ENCODE data around the gene CHFR.
"Not testable (repeated sequence)": the region's sequence is repeated elsewhere in the genome, so short reads cannot be mapped to it uniquely, and the experiment has no call there.

CHFR gene

GRCh38 chr12:132850291-132850690 is 37.1 kb downstream of the CHFR start:
- TF ChIP-seq CTCF (IDR thresholded peaks at IDR 0.05; ENCODE audit: borderline replicate concordance, insufficient read depth, low read depth, low read length) = no peak
- no peak overlapping the region for H3K4me3 ChIP-seq (ENCODE audit: low read depth, low read length)

- TF ChIP-seq CTCF (IDR thresholded peaks at IDR 0.05; ENCODE audit: borderline replicate concordance, insufficient read depth, low read depth, low read length) = no peak
- no peak overlapping the region for H3K4me3 ChIP-seq (ENCODE audit: low read depth, low read length)
Measured at GRCh38 chr12:132848521-132848920, 38.9 kb downstream of the CHFR start.

GRCh38 chr12:132847363-132848356 is 39.7 kb downstream of the CHFR start:
- no peak for TF ChIP-seq CTCF (IDR thresholded peaks at IDR 0.05; ENCODE audit: borderline replicate concordance, insufficient read depth, low read depth, low read length)
- no peak overlapping the region for H3K4me3 ChIP-seq (ENCODE audit: low read depth, low read length)

GRCh38 chr12:132844681-132845080 is 42.7 kb downstream of the CHFR start:
- H3K4me3 ChIP-seq (ENCODE audit: low read depth, low read length) = not testable (repeated sequence)

GRCh38 chr12:132842449-132843045 is 44.9 kb downstream of the CHFR start:
- H3K4me3 ChIP-seq (ENCODE audit: low read depth, low read length) = no peak overlapping the region
- TF ChIP-seq CTCF (IDR thresholded peaks at IDR 0.05; ENCODE audit: borderline replicate concordance, insufficient read depth, low read depth, low read length) = no peak

GRCh38 chr12:132841151-132841550 is 46.3 kb downstream of the CHFR start:
- H3K4me3 ChIP-seq (ENCODE audit: low read depth, low read length) = no peak overlapping the region
- TF ChIP-seq CTCF (IDR thresholded peaks at IDR 0.05; ENCODE audit: borderline replicate concordance, insufficient read depth, low read depth, low read length) = no peak

- TF ChIP-seq CTCF (IDR thresholded peaks at IDR 0.05; ENCODE audit: borderline replicate concordance, insufficient read depth, low read depth, low read length) = no peak
- H3K4me3 ChIP-seq (ENCODE audit: low read depth, low read length) = no peak overlapping the region
Measured at GRCh38 chr12:132840536-132840935, 46.9 kb downstream of the CHFR start.

Measured in GM12875 (cell line).